Central memory CD4-positive, alpha-beta T cell (primary cell): ENCODE data around the gene SMCHD1.
"Not testable (repeated sequence)": the region's sequence is repeated elsewhere in the genome, so short reads cannot be mapped to it uniquely, and the experiment has no call there.

ENCODE experiments used
- DNase-seq: peaks from one replicate; pipeline ENCODE4 v3.0.0; 2022

SMCHD1 gene

DNA sequence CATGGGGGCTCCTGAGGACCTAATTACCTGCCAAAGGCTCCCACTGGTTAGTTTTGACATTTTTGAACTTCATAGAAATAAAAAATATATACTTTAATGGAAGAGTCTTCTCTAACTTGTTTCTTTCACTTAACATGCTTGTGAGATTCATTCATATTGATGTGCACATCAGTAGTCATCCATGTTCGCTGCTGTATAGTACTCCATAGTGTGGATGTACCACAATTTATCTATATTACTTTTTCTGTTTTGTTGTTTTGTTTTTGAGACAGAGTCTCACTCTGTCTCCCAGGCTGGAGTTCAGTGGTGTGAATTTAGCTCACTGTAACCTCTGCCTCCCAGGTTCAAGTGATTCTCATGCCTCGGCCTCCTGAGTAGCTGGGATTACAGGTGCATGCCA is 168.4 kb downstream of the SMCHD1 start:
- DNase-seq, result no peak

DNA sequence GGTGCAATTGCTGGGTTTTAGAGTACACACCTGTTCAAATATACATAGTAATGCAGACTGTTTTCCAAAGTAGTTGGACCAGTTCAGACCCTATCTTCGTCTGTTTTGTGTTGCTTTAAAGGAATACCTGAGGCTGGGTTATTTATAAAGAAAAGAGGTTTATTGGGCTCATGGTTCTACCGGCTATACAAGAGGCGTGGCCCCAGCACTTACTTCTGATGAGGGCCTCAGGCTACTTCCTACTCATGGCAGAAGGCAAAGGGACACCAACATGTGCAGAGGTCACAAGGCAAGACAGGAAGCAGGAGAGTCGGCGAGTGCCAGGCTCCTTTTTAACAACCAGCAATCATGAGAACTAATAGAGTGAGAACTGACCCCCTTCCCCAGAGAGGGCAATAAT is 169.3 kb downstream of the SMCHD1 start:
- no peak for DNase-seq

DNA sequence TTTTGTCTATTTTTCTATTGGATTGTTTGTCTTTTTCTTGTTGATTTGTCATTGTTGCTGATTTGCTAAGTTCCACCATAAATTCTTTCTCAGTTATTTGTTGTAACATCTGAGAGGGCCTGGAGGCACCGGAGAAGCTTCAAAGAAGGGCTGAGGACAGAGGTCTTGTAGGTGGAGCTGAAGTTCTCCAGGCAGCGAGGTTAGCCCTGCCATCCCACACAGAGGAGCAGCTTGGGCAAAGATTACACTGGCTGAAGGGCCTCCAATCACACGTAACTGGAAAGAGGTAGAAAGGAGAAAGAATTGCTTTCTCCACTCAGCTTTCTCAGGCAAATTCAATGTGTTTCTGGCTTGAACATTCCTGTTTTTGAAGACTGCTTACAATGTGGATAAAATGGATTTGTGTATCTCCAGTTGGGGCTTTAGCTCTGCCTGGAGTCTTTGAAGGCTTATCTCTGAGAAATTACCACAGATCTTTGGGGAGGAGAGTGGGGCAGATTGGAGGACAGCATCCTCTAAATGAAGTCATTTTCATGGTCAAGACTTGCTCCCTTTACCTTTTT is 170.2 kb downstream of the SMCHD1 start:
- DNase-seq, result no peak

DNA sequence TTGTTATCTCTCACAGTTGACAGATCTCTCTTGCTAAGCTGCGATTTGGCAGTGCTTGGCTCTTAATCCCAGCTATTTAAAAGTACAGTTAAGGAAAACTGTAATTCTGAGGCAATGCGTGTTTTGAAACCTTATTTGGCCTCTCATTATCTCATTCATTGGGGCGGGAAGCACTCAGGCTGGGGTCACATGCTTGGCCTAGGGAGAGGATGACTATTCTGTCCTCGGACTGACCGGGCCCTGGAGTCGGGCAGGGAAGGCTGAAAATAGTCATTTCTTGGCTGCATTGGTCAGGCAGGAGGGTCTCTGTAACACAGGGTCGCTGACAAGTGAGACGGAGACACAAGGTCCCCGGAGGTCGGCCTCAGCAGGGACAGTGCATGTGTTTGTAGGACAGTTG is 171.1 kb downstream of the SMCHD1 start:
- no peak for DNase-seq

DNA sequence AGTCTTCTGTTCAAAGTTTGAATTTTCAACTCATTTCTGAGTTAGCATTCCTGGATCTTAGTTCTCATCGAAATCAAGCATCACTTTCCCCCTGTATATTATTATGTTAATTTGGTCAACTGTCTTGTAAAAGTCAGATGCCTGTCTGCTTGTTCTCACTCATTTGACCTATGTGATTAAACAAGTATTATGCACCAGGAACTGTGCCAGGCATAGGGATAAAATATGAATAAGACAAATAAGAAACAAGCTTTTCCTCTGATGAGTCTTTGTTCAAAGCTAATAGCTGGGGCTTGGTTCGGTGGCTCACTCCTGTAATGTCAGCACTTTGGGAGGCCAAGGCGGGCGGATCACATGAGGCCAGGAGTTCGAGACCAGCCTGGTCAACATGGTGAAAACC is 171.5 kb downstream of the SMCHD1 start:
- no peak for DNase-seq

DNA sequence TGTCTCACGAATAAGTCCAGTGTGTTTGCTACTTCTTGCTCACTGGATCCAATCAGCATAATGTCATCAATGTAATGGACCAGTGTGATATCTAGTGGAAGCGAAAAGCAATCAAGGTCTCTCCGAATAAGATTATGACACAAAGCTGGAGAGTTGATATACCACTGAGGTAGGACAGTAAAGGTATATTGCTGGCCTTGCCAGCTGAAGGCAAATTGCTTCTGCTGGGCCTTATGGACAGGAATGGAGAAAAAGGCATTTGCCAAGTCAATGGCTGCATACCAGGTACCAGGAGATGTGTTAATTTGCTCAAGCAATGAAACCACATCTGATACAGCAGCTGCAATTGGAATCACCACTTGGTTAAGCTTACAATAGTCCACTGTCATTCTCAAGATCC is 180.6 kb downstream of the SMCHD1 start:
- not testable (repeated sequence) for DNase-seq

DNA sequence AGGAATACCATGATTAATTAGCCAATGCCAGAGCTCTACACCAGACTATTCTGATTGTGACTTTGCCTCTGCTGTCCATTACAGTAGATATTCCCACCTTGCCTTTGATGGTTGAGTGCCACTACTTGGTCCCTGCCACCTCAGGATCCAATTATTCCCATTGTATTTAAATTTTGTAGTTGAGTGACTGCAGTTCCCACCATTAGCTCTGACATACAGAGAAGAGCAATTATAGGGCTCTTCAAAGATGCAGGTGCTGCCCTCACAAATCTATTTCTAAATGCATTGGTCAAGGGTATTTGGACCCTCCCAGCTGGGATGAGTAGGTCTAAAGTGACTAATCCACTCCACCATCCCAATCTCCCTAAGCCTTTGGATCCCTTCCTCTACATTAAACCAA is 181.8 kb downstream of the SMCHD1 start:
- DNase-seq, result not testable (repeated sequence)

DNA sequence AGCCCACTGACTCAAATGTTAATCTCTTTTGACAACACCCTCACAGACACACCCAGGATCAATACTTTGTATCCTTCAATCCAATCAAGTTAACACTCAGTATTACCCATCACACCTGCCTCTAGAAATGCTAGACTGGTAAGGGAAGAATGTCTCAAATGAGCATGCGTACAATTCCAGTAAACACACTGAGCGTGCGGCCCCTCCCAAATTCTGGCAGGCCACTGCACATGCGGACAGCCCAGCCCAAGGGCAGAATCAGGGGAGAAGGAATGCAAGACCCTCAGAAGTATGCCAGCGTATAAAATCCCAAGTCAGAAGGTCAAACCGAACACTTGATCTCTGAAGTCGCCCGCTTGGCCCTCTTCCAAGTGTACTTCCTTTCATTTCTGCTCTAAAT is 183.7 kb downstream of the SMCHD1 start:
- DNase-seq, result no peak

DNA sequence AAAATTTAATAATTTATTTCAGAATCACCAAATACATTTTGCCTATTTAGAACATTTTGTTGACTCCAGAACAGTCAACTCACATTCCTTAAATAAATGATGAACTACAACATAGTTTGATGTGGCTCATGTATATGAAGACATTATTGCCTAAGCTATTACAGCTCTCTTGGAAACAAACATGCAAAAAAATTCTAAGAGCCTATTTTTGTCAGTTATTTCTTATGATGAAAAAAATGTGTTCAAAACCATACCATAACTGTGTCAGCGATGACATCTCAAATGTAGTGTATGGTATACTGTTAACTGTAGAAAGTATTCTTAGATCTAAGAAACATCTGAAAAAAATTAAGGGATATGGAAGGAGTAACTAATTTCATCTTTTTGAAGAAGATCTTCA is 185.0 kb downstream of the SMCHD1 start:
- DNase-seq, result no peak

DNA sequence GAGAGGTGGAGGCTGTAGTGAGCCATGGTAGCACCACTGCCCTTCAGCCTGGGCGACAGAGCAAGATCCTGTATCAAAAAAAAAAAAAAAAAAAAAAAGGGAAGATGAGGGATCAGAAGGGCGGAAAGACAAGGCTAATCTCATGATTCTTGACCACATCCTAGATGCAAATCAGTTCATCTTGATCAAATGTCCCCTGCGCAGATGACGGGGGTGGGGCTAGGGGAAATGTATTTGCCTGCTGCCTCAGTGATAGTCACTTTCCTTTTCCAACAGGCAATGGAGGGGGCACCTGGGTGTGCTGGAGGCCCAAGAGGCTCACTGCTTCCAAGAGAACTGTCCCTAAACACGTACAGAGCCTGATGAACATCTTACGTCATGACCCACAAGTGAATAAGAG is 187.6 kb downstream of the SMCHD1 start:
- no peak for DNase-seq

DNA sequence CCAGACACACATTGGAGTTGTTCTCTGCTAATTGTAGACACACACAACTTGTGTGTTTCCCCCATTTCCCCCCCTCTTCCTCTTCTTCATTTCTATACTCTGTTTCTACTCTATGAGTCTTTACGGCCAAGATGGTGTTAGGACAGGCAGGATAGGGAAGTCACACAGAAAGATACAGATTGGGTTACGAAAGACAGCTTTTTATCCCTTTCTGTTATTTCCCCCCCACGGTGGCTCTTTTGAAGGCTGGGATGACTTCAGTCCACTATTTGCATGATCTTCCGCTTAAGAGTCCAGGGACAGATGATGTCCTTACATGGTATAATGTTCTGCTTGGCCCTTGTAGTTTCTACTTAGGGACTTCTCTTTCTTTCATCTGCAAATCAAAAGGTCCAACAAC is 189.6 kb downstream of the SMCHD1 start:
- no peak for DNase-seq

DNA sequence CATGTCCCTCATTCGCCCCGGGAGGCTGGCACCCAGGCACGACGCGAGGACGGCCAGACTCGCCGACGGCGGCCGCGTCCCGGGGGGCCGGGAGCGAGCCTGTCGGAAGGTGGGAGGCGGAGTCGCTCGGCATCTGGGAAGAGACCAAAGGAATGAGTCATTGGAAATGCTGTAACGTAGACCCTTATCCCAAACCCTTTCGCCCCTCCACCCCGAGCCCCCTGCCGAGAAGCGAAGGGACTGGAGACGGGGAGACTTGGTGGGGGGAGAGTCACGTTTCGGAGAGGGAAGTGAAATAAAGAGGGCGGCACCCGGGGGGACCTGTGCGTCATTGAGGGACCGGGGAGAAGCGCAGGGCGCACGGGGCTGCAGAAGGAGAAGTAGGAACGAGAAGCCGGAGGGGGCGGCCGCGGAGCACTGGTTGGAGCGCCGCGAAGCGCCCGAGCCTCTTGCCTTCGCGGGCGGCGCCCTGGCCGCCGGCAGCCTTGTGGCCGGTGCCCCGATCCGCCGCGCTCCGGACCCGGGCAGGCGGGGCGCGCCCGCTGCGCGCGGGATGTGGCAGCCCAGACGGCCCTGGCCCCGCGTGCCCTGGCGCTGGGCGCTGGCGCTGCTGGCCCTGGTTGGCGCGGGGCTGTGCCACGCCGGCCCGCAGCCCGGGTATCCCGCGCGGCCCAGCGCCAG is 191.2 kb downstream of the SMCHD1 start, which contains the start of gene EMILIN2:
EMILIN2 (plus strand) TSS at position 371 of the 681 bp plus-strand sequence; CDS start at position 554, 183 bp downstream.
- peak; percentile 27 for DNase-seq

DNA sequence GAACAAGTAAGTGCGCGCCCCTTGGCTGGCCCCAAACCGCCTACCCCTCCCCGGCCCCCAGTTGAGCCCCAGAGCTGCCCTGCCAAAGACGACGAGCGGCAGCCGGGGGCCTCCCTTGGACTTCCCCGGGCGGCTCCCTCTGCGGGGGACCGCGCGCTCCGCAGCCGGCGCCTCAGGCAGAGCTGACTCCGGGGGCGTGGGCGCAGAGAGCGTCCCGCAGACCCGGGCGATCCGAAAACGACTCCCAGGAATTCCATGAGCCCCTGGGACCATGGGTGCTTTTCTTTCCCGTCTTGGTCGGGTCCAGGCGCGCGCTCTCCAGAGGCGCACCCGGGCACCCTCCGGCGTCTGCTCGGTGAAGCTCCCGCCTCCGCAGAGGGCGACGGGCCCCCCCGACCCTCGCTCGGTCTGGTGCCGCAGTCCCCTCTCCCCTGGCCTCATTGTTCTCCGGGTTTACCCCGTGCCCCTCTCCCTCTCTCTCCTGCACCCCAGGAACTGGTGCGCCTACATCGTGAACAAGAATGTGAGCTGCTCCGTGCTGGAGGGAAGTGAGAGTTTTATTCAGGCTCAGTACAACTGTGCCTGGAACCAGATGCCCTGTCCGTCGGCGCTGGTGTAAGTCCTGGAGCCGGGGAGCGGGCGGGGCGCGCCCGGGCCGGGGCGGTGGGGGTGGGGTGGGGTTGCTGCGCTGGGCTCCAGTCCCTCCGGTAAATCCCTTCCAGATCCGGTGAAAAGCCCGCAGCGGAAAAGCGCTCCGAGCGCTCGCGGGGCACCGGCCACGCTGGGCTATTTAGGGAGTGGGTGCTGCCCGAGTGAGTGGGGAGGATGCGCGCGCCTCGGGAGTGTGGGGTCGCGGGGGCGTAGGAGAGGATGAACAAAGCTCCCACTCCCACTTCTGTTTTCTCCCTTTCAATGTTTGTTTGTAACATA is 192.1 kb downstream of the SMCHD1 start:
- no peak for DNase-seq

DNA sequence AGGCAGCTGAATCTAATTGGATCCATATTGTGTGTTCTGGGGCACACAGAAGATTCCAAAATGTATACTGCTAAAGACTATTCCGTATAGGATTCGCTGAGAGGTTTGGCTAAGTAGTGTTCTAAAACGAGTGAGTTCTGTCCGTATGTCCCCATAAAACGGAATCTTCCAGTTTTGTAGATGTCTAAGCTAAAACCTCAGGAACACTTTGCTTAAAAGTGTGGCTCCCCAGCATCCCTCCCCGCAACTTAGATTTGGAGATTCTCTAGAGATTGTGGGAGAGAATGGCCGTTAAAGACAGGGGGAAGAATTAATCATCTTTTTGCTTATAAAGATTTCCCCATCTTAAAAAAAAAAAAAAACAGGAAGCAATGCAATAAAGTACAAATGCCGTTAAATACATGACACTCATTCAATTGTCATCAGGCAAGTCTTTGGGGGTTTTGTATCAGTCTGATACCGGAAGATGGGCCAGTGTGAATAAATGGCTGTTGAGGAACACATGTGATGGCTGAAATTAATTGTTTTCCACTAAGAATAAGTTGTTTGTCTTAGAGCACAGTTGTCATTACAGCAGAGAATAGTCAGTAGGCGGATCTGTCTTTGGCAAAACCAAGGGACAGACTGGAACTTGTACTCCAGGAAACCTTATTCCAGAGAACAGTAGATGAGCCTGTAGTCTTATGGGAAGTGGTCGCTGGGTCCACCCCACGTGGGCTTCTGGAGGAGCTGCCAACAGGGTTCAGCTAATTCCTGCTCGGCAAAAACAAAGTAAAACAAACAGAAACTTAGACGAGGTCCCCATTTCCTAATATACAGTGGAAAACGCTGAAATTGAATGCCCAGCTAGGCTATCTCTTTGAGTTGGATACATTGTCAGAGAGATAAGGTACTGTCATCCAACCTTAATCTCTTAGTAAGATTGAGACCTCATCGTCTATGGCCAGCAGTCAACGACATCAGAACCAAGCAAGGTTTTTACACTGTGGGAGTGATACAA is 193.0 kb downstream of the SMCHD1 start:
- no peak for DNase-seq

DNA sequence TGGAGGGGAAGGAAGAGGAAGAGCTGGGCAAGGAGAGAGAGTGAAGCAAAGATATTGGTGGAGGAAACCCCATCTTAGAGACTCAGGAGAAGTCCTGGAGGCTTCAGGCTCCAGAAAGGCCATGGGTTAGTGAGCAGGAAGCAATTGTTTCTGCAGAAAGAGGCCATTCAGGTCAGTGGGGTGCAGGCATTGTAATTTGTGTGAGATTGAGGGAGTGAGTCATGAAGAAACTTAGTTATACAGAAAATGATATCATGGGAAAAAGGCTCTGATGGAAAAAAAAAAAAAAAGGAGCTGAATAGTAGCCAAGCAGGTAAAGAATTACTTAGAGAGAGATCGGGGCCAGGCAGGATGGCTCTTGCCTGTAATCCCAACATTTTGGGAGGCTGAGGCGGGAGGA is 195.3 kb downstream of the SMCHD1 start:
- DNase-seq, result no peak

DNA sequence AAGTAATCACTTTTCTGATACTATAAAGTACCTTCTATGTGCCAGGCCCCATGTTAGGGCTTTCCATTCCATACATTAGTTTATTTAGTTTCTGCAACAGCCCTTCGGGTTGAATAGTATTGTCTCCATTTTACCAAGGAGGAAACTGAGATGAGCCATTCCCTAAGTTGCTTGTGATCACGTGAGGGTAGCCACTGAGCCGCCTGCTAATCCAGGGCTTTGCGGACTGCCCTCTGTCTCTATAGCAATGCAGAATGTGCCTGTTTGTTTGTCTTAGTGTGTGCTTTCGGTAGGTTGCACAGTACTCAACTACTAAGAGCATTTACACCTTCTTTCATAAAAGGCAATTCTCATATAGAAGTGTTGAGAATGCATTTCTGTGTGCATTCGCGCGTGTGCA is 196.2 kb downstream of the SMCHD1 start:
- no peak for DNase-seq

DNA sequence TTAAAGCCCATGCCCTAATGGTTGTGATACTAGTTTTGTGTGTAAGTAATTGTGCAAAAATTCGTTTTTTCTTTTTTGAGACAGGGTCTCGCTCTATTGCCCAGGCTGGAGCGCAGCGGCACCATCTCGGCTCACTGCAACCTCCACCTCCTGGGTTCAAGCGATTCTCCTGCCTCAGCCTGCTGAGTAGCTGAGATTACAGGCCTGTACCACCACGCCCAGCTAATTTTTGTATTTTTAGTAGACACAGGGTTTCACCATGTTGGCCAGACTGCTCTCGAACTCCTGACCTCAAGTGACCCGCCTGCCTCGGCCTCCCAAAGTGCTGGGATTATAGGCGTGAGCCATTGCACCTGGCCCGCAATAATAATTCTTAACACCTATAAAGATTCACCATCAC is 196.9 kb downstream of the SMCHD1 start:
- not testable (repeated sequence) for DNase-seq

DNA sequence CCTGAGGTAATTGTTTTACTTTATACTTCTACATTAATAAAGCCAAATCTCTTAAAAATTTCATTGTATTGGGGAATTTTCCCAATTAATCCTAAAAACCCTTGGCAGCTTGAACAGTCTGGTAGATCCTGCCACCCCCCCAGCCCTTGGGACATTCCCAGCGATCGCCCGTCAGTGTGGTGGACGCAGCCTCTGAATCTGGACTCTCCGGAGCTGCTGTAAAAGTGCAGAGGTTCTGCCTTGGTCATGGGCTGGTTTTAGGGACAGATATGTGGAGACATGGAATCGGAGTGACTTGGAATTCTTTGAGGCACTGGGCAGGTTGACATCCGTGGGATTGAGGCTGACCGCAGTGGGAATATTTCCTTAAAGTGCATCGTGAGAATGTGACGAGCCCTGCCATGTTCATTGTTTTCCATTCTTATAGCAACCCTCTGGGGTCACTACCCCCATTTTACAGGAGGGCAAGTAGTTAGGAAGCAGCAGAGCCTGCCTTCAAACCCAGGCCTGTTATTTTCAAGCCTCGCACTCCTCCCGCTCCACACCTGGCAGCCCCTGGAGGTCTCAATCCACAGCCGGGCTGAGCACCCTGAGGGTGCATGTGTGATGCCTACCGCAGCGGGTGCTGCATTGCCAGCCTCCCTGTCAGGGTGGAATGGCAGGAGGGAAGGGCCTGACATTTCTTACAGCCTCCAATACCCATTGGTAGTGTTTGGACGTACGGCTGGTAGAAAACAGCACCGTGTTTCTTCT is 197.8 kb downstream of the SMCHD1 start:
- DNase-seq, result no peak

DNA sequence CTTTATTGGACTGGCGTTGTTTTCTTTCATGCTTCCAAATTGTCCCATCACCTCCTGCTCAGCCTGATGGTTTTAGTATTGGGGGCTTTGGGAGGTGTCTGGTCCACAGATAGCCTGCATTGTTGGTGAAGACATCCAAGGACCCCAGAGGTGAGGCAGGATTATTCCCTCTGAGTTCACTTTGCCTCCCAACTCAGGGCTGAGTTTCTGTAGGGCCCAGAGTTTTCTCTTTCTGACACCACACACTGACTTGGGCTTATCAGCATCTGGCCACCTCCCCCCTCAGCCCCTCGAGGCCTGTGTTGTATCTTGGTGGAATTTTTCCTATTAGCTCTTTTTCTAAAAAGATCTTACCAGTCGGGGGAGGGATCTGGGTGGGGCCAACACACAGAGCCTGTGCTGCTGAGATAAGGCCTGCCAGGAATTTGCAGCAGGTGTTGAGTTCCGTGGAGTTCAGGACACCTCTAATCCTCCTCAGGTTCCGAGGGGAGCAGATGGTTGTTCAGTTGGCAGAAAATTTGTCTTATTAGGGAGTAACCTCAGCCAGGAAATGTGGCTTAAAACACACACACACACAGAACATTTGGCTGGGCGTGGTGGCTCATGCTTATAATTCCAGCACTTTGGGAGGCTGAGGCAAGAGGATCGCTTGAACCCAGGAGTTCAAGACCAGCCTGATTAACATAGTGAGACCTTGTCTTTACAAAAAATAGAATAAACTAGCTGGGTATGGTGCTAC is 198.6 kb downstream of the SMCHD1 start:
- DNase-seq, result no peak
